OCI-LY7 (cell line): Measurements from ENCODE around the gene MAPK8IP1. TPM values are rescaled to one million over a fixed set of nuclear protein-coding genes. Genes with fewer than 3 reads are reported as not detected.

Experiments used
- BruUV-seq: library from RNA; stranded (reverse); fragments of 400-500 nt; replicated peaks from 2 replicates; lab custom pipeline; 2021; lab: Mats Ljungman, UMichigan
- CTCF ChIA-PET: fragments of 300-600 bp; sonication (Branson Sonifier 250); formaldehyde crosslinking; loops from one replicate; lab custom pipeline; 2022; ENCODE audit warnings: antibody characterized with exemption; ENCODE audit not compliant: unreplicated experiment; lab: Charles Lee
- POLR2A ChIA-PET: fragments of 300-600 bp; sonication (Branson Sonifier 250); formaldehyde crosslinking; loops from one replicate; lab custom pipeline; 2022; ENCODE audit warnings: antibody characterized with exemption; lab: Charles Lee
- DNase-seq: peaks from one replicate; pipeline ENCODE4 v3.0.0-alpha.2; 2015; ENCODE audit warnings: low spot score
- H2AFZ ChIP-seq: fragments of 200-600 bp; sonication (generic), shearing (Covaris generic); 2 replicates; pipeline ENCODE4 v1.6.1; 2014; ENCODE audit warnings: mild to moderate bottlenecking, antibody characterized with exemption, low read length, moderate library complexity
- H3K27ac ChIP-seq: fragments of 200-600 bp; sonication (generic); 2 replicates; pipeline ENCODE4 v1.5.1; 2014; ENCODE audit warnings: mixed run types, low read depth, mild to moderate bottlenecking, moderate library complexity, low read length, inconsistent platforms; ENCODE audit not compliant: poor library complexity, severe bottlenecking
- H3K36me3 ChIP-seq: fragments of 200-600 bp; sonication (generic); 2 replicates; pipeline ENCODE4 v1.6.1; 2014; ENCODE audit warnings: mild to moderate bottlenecking, antibody characterized with exemption, low read length, moderate library complexity, mixed read lengths; ENCODE audit not compliant: insufficient read depth
- H3K4me1 ChIP-seq: fragments of 200-600 bp; sonication (generic); 2 replicates; pipeline ENCODE4 v1.5.1; 2014; ENCODE audit warnings: mild to moderate bottlenecking, low read length; ENCODE audit not compliant: insufficient read depth, poor library complexity, severe bottlenecking
- H3K4me2 ChIP-seq: fragments of 200-600 bp; sonication (generic); 2 replicates; pipeline ENCODE4 v1.6.1; 2014; ENCODE audit warnings: mild to moderate bottlenecking, low read length
- H3K4me3 ChIP-seq: fragments of 200-600 bp; sonication (generic); 2 replicates; pipeline ENCODE4 v1.5.1; 2014; ENCODE audit warnings: mild to moderate bottlenecking, low read depth, low read length; ENCODE audit not compliant: poor library complexity, severe bottlenecking
- H3K79me2 ChIP-seq: fragments of 200-600 bp; sonication (generic); 2 replicates; pipeline ENCODE4 v1.6.1; 2016; ENCODE audit warnings: low read depth, mild to moderate bottlenecking, low read length, moderate library complexity, mixed read lengths; ENCODE audit not compliant: insufficient read depth
- H3K9me2 ChIP-seq: fragments of 200-600 bp; sonication (generic); 2 replicates; pipeline ENCODE4 v1.6.1; 2016; ENCODE audit warnings: mild to moderate bottlenecking, low read length, mixed read lengths; ENCODE audit not compliant: insufficient read depth
- H3K9me3 ChIP-seq: fragments of 200-600 bp; sonication (generic); 2 replicates; pipeline ENCODE4 v1.6.1; 2014; ENCODE audit warnings: mild to moderate bottlenecking, mixed run types, low read length, mixed read lengths
- H4K20me1 ChIP-seq: fragments of 200-600 bp; sonication (generic); 2 replicates; pipeline ENCODE4 v1.6.1; 2014; ENCODE audit warnings: mild to moderate bottlenecking, antibody characterized with exemption, low read length, moderate library complexity, mixed read lengths; ENCODE audit not compliant: insufficient read depth
- EZH2phosphoT487 ChIP-seq: fragments of 200-600 bp; sonication (generic); IDR thresholded peaks from 2 replicates; pipeline ENCODE4 v1.6.1; 2018; ENCODE audit warnings: low read depth, borderline replicate concordance, mild to moderate bottlenecking, mixed run types, antibody characterized with exemption, low read length, moderate library complexity, mixed read lengths
- intact Hi-C: fragments of 100-400 bp; cut with micrococcal nuclease; formaldehyde crosslinking; loops from one replicate; pipeline ENCODE4 v1.10.0; 2022; ENCODE audit not compliant: unreplicated experiment
- total RNA-seq, 2 experiments: library from RNA; depleted of rRNA in 1 of 2; stranded (reverse); fragments of >200 nt in 1 of 2; shearing (Covaris generic) in 1 of 2; gene quantifications; 2 replicates each; pipeline ENCODE4 v1.2.3, GENCODE V29; 2014 to 2022
- TF ChIP-seq, protein P1 (sequence below): fragments of 200-600 bp; sonication (generic); conservative IDR thresholded peaks from 2 replicates; pipeline ENCODE4 v1.5.1; 2014; ENCODE audit warnings: mild to moderate bottlenecking, antibody characterized with exemption, low read length, moderate library complexity, mixed read lengths

The MAPK8IP1 gene
- total RNA-seq, 2 experiments from 2014 or later = 2.2 TPM

DNA sequence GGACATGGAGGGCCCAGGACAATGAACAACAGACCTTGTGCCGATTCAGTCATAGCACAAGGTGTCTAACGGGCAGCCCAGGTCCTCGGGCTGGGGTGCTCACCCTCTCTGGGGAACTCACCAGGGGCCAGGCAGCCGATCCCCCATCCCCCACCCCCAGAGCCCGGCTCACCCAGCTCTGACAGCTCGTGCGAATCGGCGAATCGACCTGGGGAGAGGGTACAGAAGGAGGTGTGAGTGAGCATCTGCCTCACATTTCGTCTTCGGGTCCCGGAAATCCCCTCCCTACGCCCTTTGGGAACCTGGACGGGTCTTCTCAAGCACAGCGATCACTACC lies 31.8 kb downstream of the MAPK8IP1 start:
- peak overlapping the region; percentile 93 for H3K4me3 ChIP-seq
- peaks cover 36% of the 10 kb centered on the region for H3K4me1 ChIP-seq
- no TSS peak for BruUV-seq
- peak overlapping the region; percentile 88 for H3K27ac ChIP-seq
- peaks cover 16% of the 10 kb centered on the region for H3K79me2 ChIP-seq
- H4K20me1 ChIP-seq = no peaks in the 10 kb centered on the region
- H3K4me2 ChIP-seq = peak overlapping the region; percentile 89
- peaks cover 35% of the 10 kb centered on the region for H3K36me3 ChIP-seq
- TF ChIP-seq EZH2phosphoT487 = no peak
- TF ChIP-seq, protein P1, sequence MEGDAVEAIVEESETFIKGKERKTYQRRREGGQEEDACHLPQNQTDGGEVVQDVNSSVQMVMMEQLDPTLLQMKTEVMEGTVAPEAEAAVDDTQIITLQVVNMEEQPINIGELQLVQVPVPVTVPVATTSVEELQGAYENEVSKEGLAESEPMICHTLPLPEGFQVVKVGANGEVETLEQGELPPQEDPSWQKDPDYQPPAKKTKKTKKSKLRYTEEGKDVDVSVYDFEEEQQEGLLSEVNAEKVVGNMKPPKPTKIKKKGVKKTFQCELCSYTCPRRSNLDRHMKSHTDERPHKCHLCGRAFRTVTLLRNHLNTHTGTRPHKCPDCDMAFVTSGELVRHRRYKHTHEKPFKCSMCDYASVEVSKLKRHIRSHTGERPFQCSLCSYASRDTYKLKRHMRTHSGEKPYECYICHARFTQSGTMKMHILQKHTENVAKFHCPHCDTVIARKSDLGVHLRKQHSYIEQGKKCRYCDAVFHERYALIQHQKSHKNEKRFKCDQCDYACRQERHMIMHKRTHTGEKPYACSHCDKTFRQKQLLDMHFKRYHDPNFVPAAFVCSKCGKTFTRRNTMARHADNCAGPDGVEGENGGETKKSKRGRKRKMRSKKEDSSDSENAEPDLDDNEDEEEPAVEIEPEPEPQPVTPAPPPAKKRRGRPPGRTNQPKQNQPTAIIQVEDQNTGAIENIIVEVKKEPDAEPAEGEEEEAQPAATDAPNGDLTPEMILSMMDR = no peak
- H3K9me2 ChIP-seq = no peaks in the 10 kb centered on the region
- POLR2A ChIA-PET = interaction anchor here (0.6 to 4.5 kb wide), 6 partner anchors 11 to 173 kb away, joined by 3 to 33 read pairs (median 4); no protein-coding TSS in a partner anchor
- intact Hi-C loops = loop anchor here (5.0 kb wide), 1 partner anchor 200 kb away; no protein-coding TSS in a partner anchor
- no peaks in the 10 kb centered on the region for H3K9me3 ChIP-seq
- 0 out of 2 replicates have a peak overlapping the region, but pooled peaks have one; percentile 20 for H2AFZ ChIP-seq
- CTCF ChIA-PET = interaction anchor here (1.0 kb wide), 2 partner anchors 18 to 48 kb away, joined by 3 read pairs; no protein-coding TSS in a partner anchor
- DNase-seq = no peak

DNA sequence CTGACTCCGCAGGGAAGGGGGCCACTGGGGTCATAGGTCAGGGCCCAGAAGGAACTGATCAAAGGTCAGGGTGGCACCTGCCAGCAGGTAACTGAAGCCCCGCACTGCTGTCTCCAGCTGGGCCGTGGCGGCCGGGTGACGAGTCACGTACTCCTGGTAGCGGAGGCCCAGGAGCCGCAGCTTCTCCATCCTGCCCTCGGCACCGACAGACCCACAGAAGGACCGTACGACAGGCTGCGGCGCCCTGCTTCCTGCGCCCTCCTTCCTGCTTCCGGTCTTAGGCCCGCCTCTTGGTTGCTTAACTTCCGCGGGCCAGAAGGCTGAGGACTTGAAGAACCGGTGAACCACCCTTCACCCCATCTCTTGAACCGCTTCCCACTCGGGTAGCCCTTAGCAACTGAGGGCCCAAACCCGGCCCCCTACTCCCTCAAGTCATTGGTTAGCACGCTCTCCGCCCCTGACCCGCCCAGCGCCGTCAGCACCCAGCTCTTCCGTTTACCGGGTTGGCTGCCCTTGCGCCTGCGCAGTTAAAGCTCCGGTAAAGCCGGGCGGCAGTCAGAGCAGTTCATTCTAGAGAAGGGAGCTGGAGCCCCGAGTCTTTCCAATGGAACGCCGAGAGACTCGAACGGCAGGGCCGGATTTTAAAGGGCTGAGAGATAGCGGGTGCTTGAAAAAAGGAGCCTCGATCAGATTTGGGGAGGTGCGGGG lies 32.3 kb downstream of the MAPK8IP1 start, which contains the start of gene PEX16:
TSS of gene PEX16 (minus strand) at position 255 of the 708 bp plus-strand sequence. CDS start at position 189, 66 bp downstream.
- peak within 1 kb of the TSS; percentile 93 for H3K4me3 ChIP-seq
- H3K79me2 ChIP-seq = peaks cover 16% of the 10 kb centered on the region
- no peaks in the 10 kb centered on the region for H4K20me1 ChIP-seq
- intact Hi-C loops = loop anchor here (1.0 to 5.0 kb wide), 2 partner anchors 13 to 200 kb away; no protein-coding TSS in a partner anchor
- POLR2A ChIA-PET = interaction anchor here (0.6 to 4.5 kb wide), 8 partner anchors 10 to 350 kb away, joined by 3 to 33 read pairs (median 4); no protein-coding TSS in a partner anchor
- H3K9me2 ChIP-seq = no peaks in the 10 kb centered on the region
- H3K9me3 ChIP-seq = no peaks in the 10 kb centered on the region
- CTCF ChIA-PET = interaction anchor here (1.0 to 1.4 kb wide), 3 partner anchors 12 to 47 kb away, joined by 3 to 7 read pairs (median 3); no protein-coding TSS in a partner anchor
- TF ChIP-seq, protein P1 = no peak
- TF ChIP-seq EZH2phosphoT487 = no peak
- H3K36me3 ChIP-seq = peaks cover 31% of the 10 kb centered on the region
- H3K27ac ChIP-seq = peak within 1 kb of the TSS; percentile 88
- H3K4me1 ChIP-seq = peaks cover 41% of the 10 kb centered on the region
- BruUV-seq = no TSS peak
- H3K4me2 ChIP-seq = peak within 1 kb of the TSS; percentile 89
- peak within 1 kb of the TSS; percentile 55 for H2AFZ ChIP-seq
- DNase-seq = peak; percentile 97
